Effector memory CD8-positive, alpha-beta T cell (primary cell): ENCODE results near the gene CDCA5.

ENCODE experiments used
- ATAC-seq: fragments of 150-1000 bp; cut with Tn5 transposase; replicated peaks from 2 replicates; pipeline ENCODE4 v1.10.0; 2021; ENCODE audit warnings: mild to moderate bottlenecking, moderate library complexity
- DNase-seq, 3 experiments: peaks; one replicate each; pipeline ENCODE4 v3.0.0; 2021
- H3K27ac Mint-ChIP-seq, 2 donors: one replicate each; pipeline ENCODE4 v1.8.0; 2022; ENCODE audit warnings: mild to moderate bottlenecking in 2 of 2, mixed read lengths in 2 of 2, moderate library complexity in 2 of 2
- H3K27me3 Mint-ChIP-seq, 2 donors: one replicate each; pipeline ENCODE4 v1.8.0; 2022; ENCODE audit warnings: mixed read lengths in 2 of 2
- H3K36me3 Mint-ChIP-seq: one replicate; pipeline ENCODE4 v1.8.0; 2022; ENCODE audit warnings: mild to moderate bottlenecking, moderate library complexity, mixed read lengths; ENCODE audit not compliant: insufficient read depth
- H3K4me1 Mint-ChIP-seq, 2 donors: one replicate each; pipeline ENCODE4 v1.8.0; 2022; ENCODE audit warnings: low read depth in 2 of 2, mixed read lengths in 2 of 2
- H3K4me3 Mint-ChIP-seq, 2 donors: one replicate each; pipeline ENCODE4 v1.8.0; 2022; ENCODE audit warnings: mild to moderate bottlenecking in 2 of 2, mixed read lengths in 2 of 2, moderate library complexity in 2 of 2
- H3K9me3 Mint-ChIP-seq, 2 donors: one replicate each; pipeline ENCODE4 v1.8.0; 2022; ENCODE audit warnings: mixed read lengths in 2 of 2

The CDCA5 gene

DNA sequence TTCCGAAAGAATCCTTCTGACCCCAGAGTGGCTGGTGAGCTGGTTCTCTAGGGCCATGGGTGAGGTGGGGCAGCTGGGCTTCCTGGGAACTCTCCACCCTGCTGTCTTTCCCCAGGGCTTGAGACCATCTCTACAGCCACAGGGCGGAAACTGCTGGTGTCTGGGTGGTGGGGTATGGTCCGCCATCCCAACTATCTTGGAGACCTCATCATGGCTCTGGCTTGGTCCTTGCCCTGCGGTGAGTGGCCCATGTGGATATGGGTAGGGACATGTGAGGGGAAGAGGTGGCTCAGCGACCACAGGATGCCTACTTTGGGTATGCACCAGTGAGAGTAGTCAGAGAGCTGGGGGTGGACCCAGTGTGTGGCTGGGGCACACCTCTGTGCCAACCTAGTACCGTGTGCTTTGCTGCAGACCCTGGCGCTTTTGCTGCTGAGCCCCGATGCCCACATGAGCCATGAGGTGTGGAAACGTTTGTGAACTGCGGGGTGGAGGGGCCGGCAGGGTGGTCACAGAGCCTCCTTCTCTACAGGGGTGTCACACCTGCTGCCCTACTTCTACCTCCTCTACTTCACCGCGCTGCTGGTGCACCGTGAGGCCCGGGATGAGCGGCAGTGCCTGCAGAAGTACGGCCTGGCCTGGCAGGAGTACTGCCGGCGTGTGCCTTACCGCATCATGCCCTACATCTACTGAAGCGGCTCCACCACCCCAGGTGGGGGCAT, 31.7 kb upstream of the CDCA5 start:
- Mint-ChIP-seq H3K27ac (peak overlapping the region in 1 of 2 donors; percentile 97), H3K4me1 (peaks cover 31 to 47% of the 10 kb centered on the region in 2 donors), H3K9me3 (no peaks in the 10 kb centered on the region), H3K36me3 (peaks cover 75% of the 10 kb centered on the region), H3K27me3 (no peaks in the 10 kb centered on the region), H3K4me3 (peak overlapping the region in 1 of 2 donors; percentile 37)
- ATAC-seq (no peak), DNase-seq (no peak)

DNA sequence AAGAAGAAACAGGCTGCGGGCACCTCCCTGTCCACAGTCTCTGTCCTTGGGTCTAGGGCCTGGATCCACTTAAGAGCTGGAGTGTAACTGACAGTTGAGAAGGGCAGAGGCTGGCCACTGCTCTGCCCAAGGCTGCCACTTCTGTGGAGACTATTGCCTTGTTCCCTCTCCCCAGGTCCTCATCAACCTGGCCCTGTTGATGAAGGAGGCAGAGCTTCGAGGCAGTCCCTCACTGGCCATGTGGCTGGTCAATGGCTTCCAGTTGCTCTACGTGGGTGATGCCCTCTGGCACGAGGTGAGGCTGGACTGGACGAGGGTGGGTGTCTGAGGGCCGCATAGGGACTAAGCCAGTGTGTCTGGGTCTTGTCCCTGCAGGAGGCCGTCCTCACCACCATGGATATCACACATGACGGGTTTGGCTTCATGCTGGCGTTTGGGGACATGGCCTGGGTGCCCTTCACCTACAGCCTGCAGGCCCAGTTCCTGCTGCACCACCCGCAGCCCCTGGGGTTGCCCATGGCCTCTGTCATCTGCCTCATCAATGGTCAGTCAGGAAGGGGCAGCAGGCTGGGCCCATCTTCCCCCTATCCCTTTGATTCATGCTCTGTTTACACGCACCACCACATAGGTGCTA, 30.8 kb upstream of the CDCA5 start:
- no peak overlapping the region for H3K4me3 Mint-ChIP-seq
- H3K4me1 Mint-ChIP-seq, result peaks cover 36 to 52% of the 10 kb centered on the region in 2 donors
- ATAC-seq, result no peak

DNA sequence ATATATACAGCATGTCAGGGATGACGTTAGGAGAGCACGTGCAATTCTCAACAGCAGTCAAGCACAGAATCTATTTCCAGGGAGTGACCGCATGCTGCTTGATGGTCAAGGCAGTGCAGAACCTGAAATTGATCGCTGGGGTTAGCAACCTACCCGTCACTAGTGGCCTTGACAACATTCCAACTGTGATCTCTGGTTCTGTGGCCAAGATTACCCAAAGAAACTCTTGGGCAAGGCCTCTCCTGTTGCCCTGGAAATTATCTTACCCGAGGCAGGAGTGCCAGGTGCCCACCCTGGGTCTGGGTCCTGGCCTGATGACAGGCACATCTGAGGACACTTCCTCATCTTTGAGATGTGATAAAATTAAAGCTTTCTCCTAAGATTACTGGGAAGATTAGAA, 30.0 kb upstream of the CDCA5 start:
- no peak for DNase-seq
- Mint-ChIP-seq H3K9me3 (no peaks in the 10 kb centered on the region), H3K4me3 (peak overlapping the region; percentile 99), H3K36me3 (peaks cover 69% of the 10 kb centered on the region), H3K27ac (peak overlapping the region; percentile 59 to 90), H3K27me3 (no peaks in the 10 kb centered on the region), H3K4me1 (peaks cover 36 to 51% of the 10 kb centered on the region in 2 donors)
- ATAC-seq, result no peak

More for the DNA sequence above, 30.8 kb upstream of the CDCA5 start:
- no peak for DNase-seq
- Mint-ChIP-seq H3K27ac (peak overlapping the region in 1 of 2 donors; percentile 59), H3K36me3 (peaks cover 75% of the 10 kb centered on the region), H3K27me3 (no peaks in the 10 kb centered on the region), H3K9me3 (no peaks in the 10 kb centered on the region)

DNA sequence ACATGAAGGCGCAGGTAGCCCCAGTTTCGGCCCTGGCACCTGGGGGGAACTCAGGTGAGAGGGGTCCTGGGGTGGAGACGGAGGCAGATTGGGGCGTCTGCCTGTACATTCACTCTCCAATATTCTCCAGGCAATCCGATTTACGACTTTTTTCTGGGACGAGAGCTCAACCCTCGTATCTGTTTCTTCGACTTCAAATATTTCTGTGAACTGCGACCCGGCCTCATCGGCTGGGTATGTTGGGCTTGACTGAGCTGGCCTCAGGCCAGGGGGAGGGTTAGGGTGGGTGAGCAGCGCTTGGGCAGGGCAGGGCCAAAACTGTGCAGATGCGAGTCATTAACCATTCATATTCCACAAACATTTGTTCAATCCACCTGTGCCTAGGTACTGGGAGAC, 29.5 kb upstream of the CDCA5 start:
- peaks cover 64% of the 10 kb centered on the region for H3K36me3 Mint-ChIP-seq
- no peak for ATAC-seq

DNA sequence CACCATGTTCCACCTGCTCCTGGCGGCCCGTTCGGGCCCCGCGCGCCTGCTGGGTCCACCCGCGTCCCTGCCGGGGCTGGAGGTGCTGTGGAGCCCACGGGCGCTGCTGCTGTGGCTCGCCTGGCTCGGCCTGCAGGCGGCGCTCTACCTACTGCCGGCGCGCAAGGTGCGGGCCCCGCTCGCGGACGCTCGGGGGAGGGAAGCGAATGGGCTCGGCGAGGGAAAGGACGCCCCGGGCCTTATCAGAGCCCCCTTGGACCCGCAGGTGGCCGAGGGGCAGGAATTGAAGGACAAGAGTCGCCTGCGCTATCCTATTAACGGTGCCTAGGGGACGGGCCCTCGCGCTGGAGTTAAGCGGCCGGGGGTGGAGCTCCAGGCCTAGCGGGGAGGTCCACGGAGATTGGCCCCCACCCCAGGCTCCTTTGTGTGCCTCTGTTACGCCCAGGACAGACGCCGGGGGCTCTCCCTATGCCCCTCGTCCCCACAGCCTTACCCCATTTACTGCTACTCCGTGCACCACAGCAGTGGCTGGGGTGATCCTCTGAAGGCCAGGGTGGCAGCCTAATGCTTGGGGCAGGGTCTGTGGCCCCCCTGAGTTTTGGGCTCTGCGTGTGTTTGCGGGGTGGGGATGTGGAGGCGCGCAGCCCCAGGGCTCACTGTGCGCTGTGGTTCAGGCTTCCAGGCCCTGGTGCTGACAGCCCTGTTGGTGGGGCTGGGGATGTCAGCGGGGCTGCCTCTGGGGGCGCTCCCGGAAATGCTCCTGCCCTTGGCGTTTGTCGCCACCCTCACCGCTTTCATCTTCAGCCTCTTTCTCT, 28.9 kb upstream of the CDCA5 start:
- H3K9me3 Mint-ChIP-seq, result no peaks in the 10 kb centered on the region
- peak; percentile 75 to 80 (median 79) for DNase-seq
- peak overlapping the region; percentile 99 for H3K4me3 Mint-ChIP-seq
- ATAC-seq, result peak; percentile 52
- H3K4me1 Mint-ChIP-seq, result peaks cover 34 to 45% of the 10 kb centered on the region in 2 donors
- H3K27ac Mint-ChIP-seq, result peak overlapping the region; percentile 90 to 97
- peaks cover 58% of the 10 kb centered on the region for H3K36me3 Mint-ChIP-seq
- no peaks in the 10 kb centered on the region for H3K27me3 Mint-ChIP-seq

More for the DNA sequence above, 29.5 kb upstream of the CDCA5 start:
- Mint-ChIP-seq H3K9me3 (no peaks in the 10 kb centered on the region), H3K4me3 (peak overlapping the region; percentile 99), H3K4me1 (peaks cover 36 to 48% of the 10 kb centered on the region in 2 donors), H3K27ac (peak overlapping the region; percentile 90 to 97), H3K27me3 (no peaks in the 10 kb centered on the region)
- no peak for DNase-seq

DNA sequence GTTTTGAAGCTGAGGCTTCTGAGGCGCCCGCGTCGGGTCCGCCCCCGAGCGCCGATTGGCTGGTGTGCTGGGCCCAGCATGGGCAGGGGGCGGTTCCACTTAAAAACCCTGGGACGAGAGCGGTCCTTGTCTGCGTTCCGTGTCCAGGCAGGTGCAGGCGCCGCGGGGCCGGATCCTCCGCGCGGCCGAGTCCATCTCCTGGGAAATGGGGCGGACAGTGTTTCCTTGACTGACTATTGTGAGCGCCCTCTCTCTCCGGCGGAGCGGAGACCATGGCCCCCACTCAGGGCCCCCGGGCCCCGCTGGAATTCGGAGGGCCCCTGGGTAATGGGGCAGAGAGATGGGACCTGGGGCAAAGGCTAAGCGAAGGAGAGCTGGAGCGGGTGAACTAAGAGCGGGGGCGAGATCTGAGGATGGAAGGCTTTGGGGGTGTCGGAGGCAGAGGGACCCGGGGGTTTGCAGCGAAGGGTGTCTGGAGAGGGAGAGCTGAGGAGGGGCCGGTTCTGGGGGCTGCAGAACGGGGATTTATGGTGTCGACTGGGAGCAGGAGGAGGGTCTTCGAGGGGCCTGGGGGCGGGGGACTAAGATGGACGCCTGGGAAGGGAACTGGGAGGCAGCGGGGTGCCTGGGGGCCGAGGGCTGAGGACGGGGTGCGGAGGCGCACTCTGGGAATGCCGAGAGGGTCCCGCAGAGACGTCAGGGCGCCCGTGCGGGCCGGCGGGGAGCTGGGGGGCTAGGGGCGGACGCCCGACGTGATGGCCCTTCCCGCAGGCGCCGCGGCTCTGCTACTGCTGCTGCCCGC, 28.1 kb upstream of the CDCA5 start, which contains the start of gene TM7SF2:
TSS of gene TM7SF2 (plus strand) at position 129 of the 802 bp plus-strand sequence. CDS start at position 273, 144 bp downstream.
- peak within 1 kb of the TSS; percentile 99 for H3K4me3 Mint-ChIP-seq
- H3K27me3 Mint-ChIP-seq, result no peaks in the 10 kb centered on the region
- H3K27ac Mint-ChIP-seq, result peak within 1 kb of the TSS; percentile 90 to 97
- ATAC-seq, result peak; percentile 74
- H3K4me1 Mint-ChIP-seq, result peaks cover 33 to 41% of the 10 kb centered on the region in 2 donors
- peaks cover 51% of the 10 kb centered on the region for H3K36me3 Mint-ChIP-seq
- no peaks in the 10 kb centered on the region for H3K9me3 Mint-ChIP-seq
- DNase-seq, result peak; percentile 89 to 94 (median 91)

DNA sequence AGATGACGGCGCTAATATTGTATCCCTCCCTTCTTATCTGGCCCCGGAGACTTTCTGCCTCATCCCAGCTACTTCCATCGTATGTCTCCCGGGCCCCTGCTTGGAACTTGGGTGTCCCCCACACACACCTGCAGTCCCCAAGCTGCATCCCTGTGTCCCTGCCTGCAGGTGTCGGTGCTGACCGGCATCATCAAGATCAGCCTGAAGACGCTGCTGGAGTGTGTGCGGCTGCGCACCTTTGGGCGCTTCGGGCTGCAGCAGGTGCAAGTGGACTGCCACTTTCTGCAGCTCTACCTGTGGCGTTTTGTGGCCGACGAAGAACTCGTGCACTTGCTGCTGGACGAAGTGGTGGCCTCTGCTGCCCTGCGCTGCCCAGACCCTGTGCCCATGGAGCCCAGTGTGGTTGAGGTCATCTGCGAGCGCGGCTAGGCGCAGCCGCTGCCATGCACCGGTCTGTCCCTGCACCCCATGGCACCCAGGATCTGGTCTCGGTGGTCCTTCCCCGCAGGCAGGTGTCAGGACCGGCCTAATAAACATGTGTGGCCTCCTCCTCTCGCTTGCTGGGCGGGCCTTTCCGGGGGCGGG, 27.4 kb upstream of the CDCA5 start:
- ATAC-seq (no peak), DNase-seq (no peak)
- peak overlapping the region; percentile 90 to 97 for H3K27ac Mint-ChIP-seq
- H3K9me3 Mint-ChIP-seq, result no peaks in the 10 kb centered on the region
- peak overlapping the region; percentile 99 for H3K4me3 Mint-ChIP-seq
- no peaks in the 10 kb centered on the region for H3K27me3 Mint-ChIP-seq
- H3K36me3 Mint-ChIP-seq, result peaks cover 47% of the 10 kb centered on the region
- peaks cover 34 to 35% of the 10 kb centered on the region in 2 donors for H3K4me1 Mint-ChIP-seq

DNA sequence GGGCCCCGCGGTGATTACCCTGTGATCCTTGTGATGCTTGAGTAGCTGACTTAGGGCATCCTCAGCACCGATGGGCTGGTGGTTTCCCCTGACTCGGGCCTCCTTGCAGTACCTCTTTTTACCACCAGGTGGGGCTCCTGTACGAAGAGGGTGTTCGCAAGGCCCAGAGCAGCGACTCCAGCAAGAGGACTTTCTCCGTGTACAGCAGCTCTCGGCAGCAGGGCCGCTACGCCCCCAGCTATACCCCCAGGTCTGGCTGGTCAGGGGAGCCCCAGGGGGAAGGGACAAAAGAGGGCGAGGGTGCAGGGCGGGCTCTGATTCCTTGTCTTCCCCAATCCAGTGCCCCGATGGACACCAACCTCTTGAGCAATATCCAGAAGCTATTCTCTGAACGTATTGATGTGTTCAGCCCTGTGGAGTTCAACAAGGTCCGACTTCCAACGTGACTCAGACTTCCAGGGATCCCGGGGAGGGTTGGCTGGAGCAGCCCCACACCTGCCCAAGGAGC, 26.6 kb upstream of the CDCA5 start:
- H3K9me3 Mint-ChIP-seq, result no peaks in the 10 kb centered on the region
- peaks cover 40% of the 10 kb centered on the region for H3K36me3 Mint-ChIP-seq
- ATAC-seq (peak; percentile 60), DNase-seq (peak; percentile 99)
- peak overlapping the region; percentile 40 to 99 for H3K4me3 Mint-ChIP-seq
- H3K4me1 Mint-ChIP-seq, result peaks cover 28 to 34% of the 10 kb centered on the region in 2 donors
- H3K27ac Mint-ChIP-seq, result peak overlapping the region; percentile 90 to 97
- H3K27me3 Mint-ChIP-seq, result no peaks in the 10 kb centered on the region

DNA sequence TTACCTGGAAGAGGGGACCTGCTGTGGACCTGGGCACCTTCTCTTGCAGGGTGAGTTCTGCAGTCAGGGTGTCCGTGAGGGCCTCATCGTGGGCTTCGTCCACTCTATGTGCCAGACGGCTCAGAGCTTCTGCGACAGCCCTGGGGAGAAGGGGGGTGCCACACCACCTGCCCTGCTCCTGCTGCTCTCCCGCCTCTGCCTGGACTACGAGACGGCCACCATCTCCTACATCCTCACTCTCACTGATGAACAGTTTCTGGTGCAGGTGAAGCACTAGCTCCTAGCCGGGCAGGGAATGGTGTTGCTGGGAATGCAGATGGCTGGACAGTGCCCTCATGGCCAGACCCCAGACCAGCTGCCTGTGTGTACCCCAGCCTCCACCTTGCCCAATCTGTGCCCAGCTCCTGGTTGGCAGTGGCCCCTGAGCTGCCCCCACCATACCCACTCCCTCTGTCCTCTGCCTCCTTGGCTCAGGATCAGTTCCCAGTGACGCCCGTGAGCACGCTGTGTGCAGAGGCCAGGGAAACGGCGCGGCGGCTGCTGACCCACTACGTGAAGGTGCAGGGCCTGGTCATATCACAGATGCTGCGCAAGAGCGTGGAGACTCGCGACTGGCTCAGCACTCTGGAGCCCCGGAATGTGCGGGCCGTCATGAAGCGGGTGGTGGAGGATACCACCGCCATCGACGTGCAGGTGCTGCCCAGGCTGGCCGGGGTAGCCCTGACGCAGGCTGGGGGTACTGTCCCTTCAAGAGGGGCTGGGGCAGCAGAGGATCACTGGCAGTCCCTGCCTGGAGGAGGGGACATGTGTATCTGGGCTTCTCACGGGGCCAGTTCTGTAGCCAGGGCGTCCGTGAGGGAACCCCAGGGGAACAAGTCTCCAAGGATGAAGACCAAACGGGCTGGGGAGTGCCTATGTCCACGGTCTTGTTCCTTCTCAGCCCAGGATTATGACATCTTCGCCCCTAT, 25.7 kb upstream of the CDCA5 start:
- no peak overlapping the region for H3K4me3 Mint-ChIP-seq
- peak overlapping the region; percentile 90 to 97 for H3K27ac Mint-ChIP-seq

DNA sequence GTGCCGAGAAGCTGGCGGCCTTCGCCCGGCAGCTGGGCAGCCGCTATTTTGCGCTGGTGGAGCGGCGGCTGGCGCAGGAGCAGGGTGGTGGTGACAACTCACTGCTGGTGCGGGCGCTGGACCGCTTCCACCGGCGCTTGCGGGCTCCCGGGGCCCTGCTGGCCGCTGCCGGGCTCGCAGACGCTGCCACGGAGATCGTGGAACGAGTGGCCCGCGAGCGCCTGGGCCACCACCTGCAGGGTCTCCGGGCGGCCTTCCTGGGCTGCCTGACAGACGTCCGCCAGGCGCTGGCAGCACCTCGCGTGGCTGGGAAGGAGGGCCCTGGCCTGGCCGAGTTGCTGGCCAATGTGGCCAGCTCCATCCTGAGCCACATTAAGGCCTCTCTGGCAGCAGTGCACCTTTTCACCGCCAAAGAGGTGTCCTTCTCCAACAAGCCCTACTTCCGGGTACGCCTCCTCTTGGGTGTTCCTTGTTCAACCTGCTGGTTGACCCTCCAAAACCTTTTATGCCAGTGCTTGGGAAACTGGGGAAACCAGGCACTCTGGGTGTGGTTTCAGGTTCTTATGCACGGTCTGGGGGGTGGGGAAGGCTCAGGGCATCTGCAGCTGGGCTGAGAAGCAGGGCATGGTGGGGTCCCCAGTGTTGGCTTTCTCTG, 24.8 kb upstream of the CDCA5 start:
- Mint-ChIP-seq H3K4me3 (no peak overlapping the region), H3K4me1 (peaks cover 30 to 34% of the 10 kb centered on the region in 2 donors), H3K27me3 (no peaks in the 10 kb centered on the region), H3K9me3 (no peaks in the 10 kb centered on the region), H3K36me3 (peaks cover 48% of the 10 kb centered on the region), H3K27ac (no peak overlapping the region)
- DNase-seq, result no peak
- no peak for ATAC-seq

More for the DNA sequence above, 25.7 kb upstream of the CDCA5 start:
- H3K27me3 Mint-ChIP-seq, result no peaks in the 10 kb centered on the region
- H3K9me3 Mint-ChIP-seq, result no peaks in the 10 kb centered on the region
- no peak for ATAC-seq
- DNase-seq, result no peak
- H3K36me3 Mint-ChIP-seq, result peaks cover 45% of the 10 kb centered on the region
- H3K4me1 Mint-ChIP-seq, result peaks cover 28 to 34% of the 10 kb centered on the region in 2 donors
